Thoracic aorta (tissue), 2 donors: ENCODE results near the gene CD74. TPM values are rescaled to one million over a fixed set of nuclear protein-coding genes. Genes with fewer than 3 reads are reported as not detected.

Experiments used
- ATAC-seq: fragments of 150-250 bp; one replicate; pipeline ENCODE4 v1.8.0; 2017; ENCODE audit warnings: low read depth; ENCODE audit not compliant: insufficient number of reproducible peaks, low FRiP score
- DNase-seq: peaks from one replicate; pipeline ENCODE4 v3.0.0-alpha.2; 2020; ENCODE audit warnings: low spot score
- H3K27ac ChIP-seq, 2 donors: fragments of 200-600 bp; sonication (generic); 1 replicate in 1 of 2; 2 replicates in 1 of 2; pipeline ENCODE4 v1.5.1; 2016; ENCODE audit warnings: mild to moderate bottlenecking in 2 of 2, moderate library complexity in 2 of 2
- H3K27me3 ChIP-seq: fragments of 200-600 bp; sonication (generic); replicated peaks from 2 replicates; pipeline ENCODE4 v1.6.0; 2016; ENCODE audit warnings: mild to moderate bottlenecking; ENCODE audit not compliant: insufficient read depth
- H3K36me3 ChIP-seq: fragments of 200-600 bp; sonication (generic); one replicate; pipeline ENCODE4 v1.5.1; 2016
- H3K4me1 ChIP-seq, 2 donors: fragments of 200-600 bp; sonication (generic); 1 replicate in 1 of 2; 2 replicates in 1 of 2; pipeline versions ENCODE4 v1.5.1 to v1.6.0; 2016; ENCODE audit warnings: low read depth in 2 of 2, mild to moderate bottlenecking in 1 of 2; ENCODE audit not compliant: control insufficient read depth in 1 of 2
- H3K4me3 ChIP-seq: fragments of 200-600 bp; sonication (generic); 2 replicates; pipeline ENCODE4 v1.5.1; 2016; ENCODE audit warnings: mild to moderate bottlenecking
- H3K9me3 ChIP-seq: fragments of 200-600 bp; sonication (generic); 2 replicates; pipeline ENCODE4 v1.5.1; 2016
- total RNA-seq, 2 donors: library from RNA; depleted of rRNA; stranded (reverse); fragments of >200 nt; gene quantifications; one replicate each; pipeline versions ENCODE4 v1.1.0 to v1.2.3, GENCODE V29; 2016
- TF ChIP-seq, protein P1 (sequence below): fragments of 200-600 bp; sonication (generic); IDR thresholded peaks from one replicate; pipeline ENCODE4 v1.5.1; 2019; ENCODE audit warnings: antibody characterized with exemption

CD74 gene
- total RNA-seq, 2 donors from 2014 or later: 844 to 1,048 TPM

DNA sequence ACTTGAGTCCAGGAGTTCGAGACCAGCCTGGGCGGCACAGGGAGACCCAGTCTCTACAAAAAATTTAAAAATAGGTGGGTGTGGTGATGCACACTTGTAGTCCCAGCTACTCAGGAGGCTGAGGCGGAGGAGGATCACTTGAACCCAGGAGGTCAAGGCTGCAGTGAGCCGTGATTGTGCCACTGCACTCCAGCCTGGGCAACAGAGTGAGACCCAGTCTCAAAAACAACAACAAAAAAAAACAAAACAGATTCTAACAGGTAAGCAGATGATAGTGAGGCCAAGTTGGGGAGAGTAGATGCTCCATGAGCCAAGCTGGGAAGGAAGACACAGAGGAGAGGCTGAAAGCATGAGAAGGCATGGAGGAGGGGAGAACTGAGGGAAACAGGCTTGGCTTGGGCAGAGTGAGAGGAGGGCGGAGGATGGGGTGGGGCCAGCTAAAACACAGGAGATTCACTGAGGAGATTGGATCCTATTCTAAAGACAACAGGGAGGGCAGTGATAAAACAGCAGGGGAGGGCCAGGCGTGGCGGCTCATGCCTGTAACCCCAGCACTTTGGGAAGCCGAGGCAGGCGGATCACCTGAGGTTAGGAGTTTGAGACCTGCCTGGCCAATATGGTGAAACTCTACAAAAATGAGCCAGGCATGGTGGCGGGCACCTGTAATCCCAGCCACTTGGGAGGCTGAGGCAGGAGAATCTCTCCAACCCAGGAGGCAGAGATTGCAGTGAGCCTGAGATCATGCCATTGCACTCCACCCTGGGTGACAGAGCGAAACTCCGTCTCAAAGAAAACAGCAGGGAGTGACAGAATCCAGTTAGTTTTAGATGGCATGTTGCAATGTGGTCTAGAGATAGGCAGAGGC is 28.5 kb upstream of the CD74 start:
- Histone ChIP-seq H3K27ac (no peak overlapping the region), H3K4me3 (no peak overlapping the region), H3K27me3 (no peaks in the 10 kb centered on the region), H3K4me1 (no peaks in the 10 kb centered on the region), H3K9me3 (no peaks in the 10 kb centered on the region), H3K36me3 (peaks cover 31% of the 10 kb centered on the region)
- ATAC-seq (no peak), DNase-seq (no peak)
- TF ChIP-seq, protein P1, sequence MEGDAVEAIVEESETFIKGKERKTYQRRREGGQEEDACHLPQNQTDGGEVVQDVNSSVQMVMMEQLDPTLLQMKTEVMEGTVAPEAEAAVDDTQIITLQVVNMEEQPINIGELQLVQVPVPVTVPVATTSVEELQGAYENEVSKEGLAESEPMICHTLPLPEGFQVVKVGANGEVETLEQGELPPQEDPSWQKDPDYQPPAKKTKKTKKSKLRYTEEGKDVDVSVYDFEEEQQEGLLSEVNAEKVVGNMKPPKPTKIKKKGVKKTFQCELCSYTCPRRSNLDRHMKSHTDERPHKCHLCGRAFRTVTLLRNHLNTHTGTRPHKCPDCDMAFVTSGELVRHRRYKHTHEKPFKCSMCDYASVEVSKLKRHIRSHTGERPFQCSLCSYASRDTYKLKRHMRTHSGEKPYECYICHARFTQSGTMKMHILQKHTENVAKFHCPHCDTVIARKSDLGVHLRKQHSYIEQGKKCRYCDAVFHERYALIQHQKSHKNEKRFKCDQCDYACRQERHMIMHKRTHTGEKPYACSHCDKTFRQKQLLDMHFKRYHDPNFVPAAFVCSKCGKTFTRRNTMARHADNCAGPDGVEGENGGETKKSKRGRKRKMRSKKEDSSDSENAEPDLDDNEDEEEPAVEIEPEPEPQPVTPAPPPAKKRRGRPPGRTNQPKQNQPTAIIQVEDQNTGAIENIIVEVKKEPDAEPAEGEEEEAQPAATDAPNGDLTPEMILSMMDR: no peak

- H3K27ac ChIP-seq: no peak overlapping the region
- ATAC-seq (no peak), DNase-seq (no peak)
- H3K27me3 ChIP-seq: no peaks in the 10 kb centered on the region
- no peaks in the 10 kb centered on the region for H3K9me3 ChIP-seq
- H3K4me3 ChIP-seq: no peak overlapping the region
- TF ChIP-seq, protein P1: peak; percentile 35
- peaks cover 9% of the 10 kb centered on the region for H3K36me3 ChIP-seq
- H3K4me1 ChIP-seq: no peaks in the 10 kb centered on the region
Measured at GRCh38 chr5:150438873-150439546, 26.3 kb upstream of the CD74 start.

DNA sequence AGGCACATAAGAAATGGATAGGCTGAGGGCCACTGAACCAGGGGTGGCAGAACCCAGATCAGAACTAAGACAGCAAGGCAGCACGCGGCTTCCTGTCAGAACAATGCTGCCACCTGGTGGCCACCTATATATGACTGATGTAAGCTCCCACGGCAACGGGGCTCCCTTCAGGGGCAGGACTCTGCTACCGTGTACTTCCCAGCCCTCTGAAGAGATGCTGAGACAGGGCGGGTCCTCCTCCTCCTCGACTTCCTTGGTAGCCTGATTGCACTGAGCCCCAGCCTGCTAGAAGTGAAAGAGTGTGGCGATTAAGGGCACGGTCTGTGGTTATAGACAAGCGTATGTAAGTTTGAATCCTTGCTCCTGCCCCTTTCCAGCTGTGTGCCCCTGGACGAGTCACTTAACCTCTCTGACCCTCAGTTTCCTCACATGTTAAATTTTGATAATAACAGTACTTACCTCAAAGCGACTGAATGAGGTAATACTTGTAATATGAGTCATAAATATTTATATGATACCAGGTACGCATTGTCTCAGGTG is 23.5 kb upstream of the CD74 start:
- ATAC-seq: peak; percentile 51
- TF ChIP-seq, protein P1: peak; percentile 90

DNA sequence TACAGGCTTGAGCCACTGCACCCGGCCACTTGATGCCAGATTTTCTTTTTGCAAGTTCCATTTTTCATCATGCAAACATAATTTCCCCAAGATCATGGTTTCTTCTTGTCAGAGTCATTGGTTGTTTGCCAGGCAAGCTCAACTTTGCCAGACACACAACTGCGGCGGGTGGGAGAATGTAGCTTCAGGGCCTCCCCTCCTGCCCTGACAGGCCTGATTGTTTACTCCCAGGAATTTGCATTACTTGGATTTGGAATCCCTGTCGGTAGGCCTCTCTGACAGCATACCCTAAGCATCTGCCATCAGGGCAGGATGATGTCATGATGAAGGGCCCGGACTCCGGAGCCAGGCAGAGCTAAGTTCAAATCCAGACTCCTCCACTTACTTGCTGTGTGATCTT is 21.8 kb upstream of the CD74 start:
- no peaks in the 10 kb centered on the region for H3K4me1 ChIP-seq
- ATAC-seq (no peak), DNase-seq (no peak)
- H3K36me3 ChIP-seq: no peaks in the 10 kb centered on the region
- H3K4me3 ChIP-seq: no peak overlapping the region
- H3K27me3 ChIP-seq: no peaks in the 10 kb centered on the region
- H3K9me3 ChIP-seq: no peaks in the 10 kb centered on the region
- TF ChIP-seq, protein P1: no peak
- H3K27ac ChIP-seq: no peak overlapping the region

More for the DNA sequence above, 23.5 kb upstream of the CD74 start:
- H3K27ac ChIP-seq: no peak overlapping the region
- H3K9me3 ChIP-seq: no peaks in the 10 kb centered on the region
- no peaks in the 10 kb centered on the region for H3K27me3 ChIP-seq
- H3K4me1 ChIP-seq: no peaks in the 10 kb centered on the region
- H3K4me3 ChIP-seq: no peak overlapping the region
- H3K36me3 ChIP-seq: no peaks in the 10 kb centered on the region
- peak; percentile 84 for DNase-seq

GRCh38 chr5:150431574-150431973 is 18.9 kb upstream of the CD74 start:
- H3K4me1 ChIP-seq: no peaks in the 10 kb centered on the region
- no peak overlapping the region for H3K27ac ChIP-seq
- TF ChIP-seq, protein P1: no peak
- H3K36me3 ChIP-seq: no peaks in the 10 kb centered on the region
- no peak overlapping the region for H3K4me3 ChIP-seq
- H3K9me3 ChIP-seq: no peaks in the 10 kb centered on the region
- DNase-seq: no peak
- ATAC-seq: no peak
- no peaks in the 10 kb centered on the region for H3K27me3 ChIP-seq
